GM12878 (cell line): ENCODE measurements around the gene TEKT5. TPM values are rescaled to one million over a fixed set of nuclear protein-coding genes. Genes with fewer than 3 reads are reported as not detected.

Experiments used
- BCL3 ChIP-seq: IDR thresholded peaks from 2 replicates; pipeline ENCODE4 v1.6.1; 2011; ENCODE audit warnings: borderline replicate concordance, low read depth, mild to moderate bottlenecking, moderate library complexity, low read length; ENCODE audit not compliant: insufficient read depth, poor library complexity, severe bottlenecking
- BHLHE40 ChIP-seq, 2 experiments: fragments of 450-650 bp in 1 of 2; IDR thresholded peaks; 2 replicates each; pipeline ENCODE4 v1.6.1; 2011 to 2017; ENCODE audit warnings: low read depth in 2 of 2, borderline replicate concordance in 1 of 2, improper control_type of control experiment in 1 of 2, low read length in 1 of 2, mild to moderate bottlenecking in 1 of 2
- BMI1 ChIP-seq: fragments of 450-650 bp; IDR thresholded peaks from 2 replicates; pipeline ENCODE4 v1.6.1; 2016; ENCODE audit warnings: mild to moderate bottlenecking, moderate library complexity, borderline replicate concordance
- EP300 ChIP-seq, 2 experiments: fragments of 150-350 bp in 1 of 2; IDR thresholded peaks; 2 replicates each; pipeline ENCODE4 v1.6.1; 2011 to 2012; ENCODE audit warnings: low read depth in 2 of 2, low read length in 2 of 2, borderline replicate concordance in 1 of 2, improper control_type of control experiment in 1 of 2, inconsistent platforms in 1 of 2; ENCODE audit not compliant: control insufficient read depth in 1 of 2
- FOS ChIP-seq: IDR thresholded peaks from 3 replicates; pipeline ENCODE4 v1.6.1; 2011; ENCODE audit warnings: borderline replicate concordance; ENCODE audit not compliant: insufficient read length; ENCODE audit errors: extremely low read depth
- FOXK2 ChIP-seq: fragments of 450-650 bp; IDR thresholded peaks from 2 replicates; pipeline ENCODE4 v1.6.1; 2017; ENCODE audit warnings: mild to moderate bottlenecking, moderate library complexity
- HCFC1 ChIP-seq: fragments of 150-350 bp; IDR thresholded peaks from 2 replicates; pipeline ENCODE4 v1.6.1; 2014; ENCODE audit warnings: low read length
- HDAC2 ChIP-seq: fragments of 200-600 bp; sonication (generic); IDR thresholded peaks from 2 replicates; pipeline ENCODE4 v1.6.1; 2017
- MEF2A ChIP-seq: IDR thresholded peaks from 2 replicates; pipeline ENCODE4 v1.6.1; 2011; ENCODE audit warnings: low read depth, mild to moderate bottlenecking, low read length, moderate library complexity; ENCODE audit not compliant: insufficient read depth
- NBN ChIP-seq: fragments of 450-650 bp; IDR thresholded peaks from 2 replicates; pipeline ENCODE4 v1.6.1; 2016
- NR2C2 ChIP-seq: IDR thresholded peaks from 2 replicates; pipeline ENCODE4 v1.6.1; 2011; ENCODE audit warnings: borderline replicate concordance, low read depth; ENCODE audit not compliant: control insufficient read depth, insufficient read length
- PML ChIP-seq: IDR thresholded peaks from 2 replicates; pipeline ENCODE4 v1.6.1; 2012; ENCODE audit warnings: low read length, inconsistent platforms
- SMC3 ChIP-seq: IDR thresholded peaks from 2 replicates; pipeline ENCODE4 v1.6.1; 2011; ENCODE audit warnings: low read length, improper control_type of control experiment, borderline replicate concordance
- STAT1 ChIP-seq: fragments of 450-650 bp; conservative IDR thresholded peaks from 2 replicates; pipeline ENCODE4 v1.6.1; 2014; ENCODE audit warnings: antibody characterized with exemption, mild to moderate bottlenecking
- TCF7 ChIP-seq: IDR thresholded peaks from 2 replicates; pipeline ENCODE4 v1.6.1; 2014; ENCODE audit warnings: antibody characterized with exemption, borderline replicate concordance
- polyA plus RNA-seq, 11 experiments: library from polyadenylated mRNA; depleted of rRNA in 4 of 11; unstranded in 6 of 11; stranded (reverse) in 5 of 11; fragments of >200 nt; fragmentation: Nextera tagmentation in 4 of 11; fragmentation: Illumina TruSeq in 1 of 11; extraction: Ambion mirVana in 4 of 11; extraction: Trizol in 1 of 11; gene quantifications; 1 replicate in 1 of 11; 2 replicates in 10 of 11; pipeline versions ENCODE4 v1.2.1 to v1.2.3, GENCODE V29; 2011 to 2016; ENCODE audit warnings: inconsistent platforms in 2 of 11, missing spikeins in 2 of 11, low read depth in 1 of 11
- total RNA-seq, 4 experiments: library from RNA; depleted of rRNA in 3 of 4; stranded (reverse); fragments of >200 nt in 3 of 4; fragmentation: Illumina TruSeq in 1 of 4; extraction: Trizol in 1 of 4; gene quantifications; 2 replicates each; pipeline versions ENCODE4 v1.2.1 to v1.2.3, GENCODE V29; 2013 to 2021
- TF ChIP-seq, protein P1 (sequence below): IDR thresholded peaks from 2 replicates; pipeline ENCODE4 v1.6.1; 2012; ENCODE audit warnings: improper control_type of control experiment, low read depth, low read length; ENCODE audit not compliant: insufficient replicate concordance
- TF ChIP-seq, protein P2 (sequence below): fragments of 450-650 bp; IDR thresholded peaks from 2 replicates; pipeline ENCODE4 v1.6.1; 2018; ENCODE audit warnings: mild to moderate bottlenecking, low read depth, moderate library complexity; ENCODE audit not compliant: partially characterized antibody
- TF ChIP-seq, protein P3 (sequence below): IDR thresholded peaks from 2 replicates; pipeline ENCODE4 v1.6.1; 2012; ENCODE audit warnings: low read length, inconsistent platforms

TEKT5 gene
- total and polyA plus RNA-seq, 10 of the 15 experiments (the other 5 are each of a cell fraction or from before 2014, with no cell fraction given) = 0.19 to 2.2 (median 0.68) TPM; not detected in 1

DNA sequence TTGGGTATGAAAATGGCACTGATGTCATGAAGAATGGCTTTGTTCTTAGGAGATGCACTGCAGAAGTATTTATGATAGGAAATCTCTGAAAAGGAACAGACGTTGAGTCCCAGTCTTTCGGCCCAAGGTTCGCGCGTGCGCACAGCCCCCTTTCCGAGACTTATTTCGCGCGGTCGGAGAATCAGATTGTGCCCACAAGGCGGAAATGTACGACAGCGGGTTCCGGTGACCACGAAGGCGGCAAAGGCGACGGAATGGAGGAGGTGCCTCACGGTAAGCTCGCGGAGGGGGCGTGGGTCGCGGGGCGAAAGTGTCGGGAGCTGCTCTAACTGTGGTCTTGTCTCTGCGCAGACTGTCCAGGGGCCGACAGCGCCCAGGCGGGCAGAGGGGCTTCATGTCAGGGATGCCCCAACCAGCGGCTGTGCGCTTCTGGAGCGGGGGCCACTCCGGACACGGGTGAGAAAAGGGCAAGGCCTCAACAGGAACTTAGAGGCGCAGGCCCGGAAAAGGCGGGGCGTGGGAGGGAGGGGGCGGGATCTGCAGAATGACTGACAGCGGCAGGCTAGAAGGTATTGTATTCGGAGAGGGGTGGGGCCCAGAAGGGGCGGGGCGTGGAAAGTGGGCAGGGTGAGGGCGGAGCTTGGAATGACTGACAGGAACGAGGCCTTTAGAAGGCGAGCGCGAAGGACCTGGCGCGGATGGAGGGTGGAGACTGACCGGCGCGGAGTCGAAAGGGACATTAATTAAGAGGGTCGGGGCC is 49.1 kb upstream of the TEKT5 start, which contains the start of gene NUBP1 (continued):
- TF ChIP-seq TCF7 = no peak
- TF ChIP-seq HCFC1 = peak; percentile 55; the same call in 1 of the 2 replicates
- TF ChIP-seq MEF2A = peak; percentile 9; the same call in 1 of the 2 replicates
- TF ChIP-seq FOXK2 = peak; percentile 57; the same call in 1 of the 2 replicates
- no peak for TF ChIP-seq HDAC2
- peak; percentile 95 for TF ChIP-seq PML
- peak; percentile 98 for TF ChIP-seq NBN
- TF ChIP-seq, protein P1, sequence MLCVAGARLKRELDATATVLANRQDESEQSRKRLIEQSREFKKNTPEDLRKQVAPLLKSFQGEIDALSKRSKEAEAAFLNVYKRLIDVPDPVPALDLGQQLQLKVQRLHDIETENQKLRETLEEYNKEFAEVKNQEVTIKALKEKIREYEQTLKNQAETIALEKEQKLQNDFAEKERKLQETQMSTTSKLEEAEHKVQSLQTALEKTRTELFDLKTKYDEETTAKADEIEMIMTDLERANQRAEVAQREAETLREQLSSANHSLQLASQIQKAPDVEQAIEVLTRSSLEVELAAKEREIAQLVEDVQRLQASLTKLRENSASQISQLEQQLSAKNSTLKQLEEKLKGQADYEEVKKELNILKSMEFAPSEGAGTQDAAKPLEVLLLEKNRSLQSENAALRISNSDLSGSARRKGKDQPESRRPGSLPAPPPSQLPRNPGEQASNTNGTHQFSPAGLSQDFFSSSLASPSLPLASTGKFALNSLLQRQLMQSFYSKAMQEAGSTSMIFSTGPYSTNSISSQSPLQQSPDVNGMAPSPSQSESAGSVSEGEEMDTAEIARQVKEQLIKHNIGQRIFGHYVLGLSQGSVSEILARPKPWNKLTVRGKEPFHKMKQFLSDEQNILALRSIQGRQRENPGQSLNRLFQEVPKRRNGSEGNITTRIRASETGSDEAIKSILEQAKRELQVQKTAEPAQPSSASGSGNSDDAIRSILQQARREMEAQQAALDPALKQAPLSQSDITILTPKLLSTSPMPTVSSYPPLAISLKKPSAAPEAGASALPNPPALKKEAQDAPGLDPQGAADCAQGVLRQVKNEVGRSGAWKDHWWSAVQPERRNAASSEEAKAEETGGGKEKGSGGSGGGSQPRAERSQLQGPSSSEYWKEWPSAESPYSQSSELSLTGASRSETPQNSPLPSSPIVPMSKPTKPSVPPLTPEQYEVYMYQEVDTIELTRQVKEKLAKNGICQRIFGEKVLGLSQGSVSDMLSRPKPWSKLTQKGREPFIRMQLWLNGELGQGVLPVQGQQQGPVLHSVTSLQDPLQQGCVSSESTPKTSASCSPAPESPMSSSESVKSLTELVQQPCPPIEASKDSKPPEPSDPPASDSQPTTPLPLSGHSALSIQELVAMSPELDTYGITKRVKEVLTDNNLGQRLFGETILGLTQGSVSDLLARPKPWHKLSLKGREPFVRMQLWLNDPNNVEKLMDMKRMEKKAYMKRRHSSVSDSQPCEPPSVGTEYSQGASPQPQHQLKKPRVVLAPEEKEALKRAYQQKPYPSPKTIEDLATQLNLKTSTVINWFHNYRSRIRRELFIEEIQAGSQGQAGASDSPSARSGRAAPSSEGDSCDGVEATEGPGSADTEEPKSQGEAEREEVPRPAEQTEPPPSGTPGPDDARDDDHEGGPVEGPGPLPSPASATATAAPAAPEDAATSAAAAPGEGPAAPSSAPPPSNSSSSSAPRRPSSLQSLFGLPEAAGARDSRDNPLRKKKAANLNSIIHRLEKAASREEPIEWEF = no peak
- TF ChIP-seq STAT1 = peak; percentile 90; the same call in 1 of the 2 replicates
- TF ChIP-seq BMI1 = no peak
- no peak for TF ChIP-seq SMC3
- TF ChIP-seq EP300 (IDR thresholded peaks at IDR 0.05; ENCODE audit: borderline replicate concordance in 1 of 2, control insufficient read depth in 1 of 2, low read depth in 2 of 2, low read length in 2 of 2) = 0 out of 4 replicates have a peak, but pooled peaks of 1 of the 2 experiments have one; percentile 4
- TF ChIP-seq, protein P2, sequence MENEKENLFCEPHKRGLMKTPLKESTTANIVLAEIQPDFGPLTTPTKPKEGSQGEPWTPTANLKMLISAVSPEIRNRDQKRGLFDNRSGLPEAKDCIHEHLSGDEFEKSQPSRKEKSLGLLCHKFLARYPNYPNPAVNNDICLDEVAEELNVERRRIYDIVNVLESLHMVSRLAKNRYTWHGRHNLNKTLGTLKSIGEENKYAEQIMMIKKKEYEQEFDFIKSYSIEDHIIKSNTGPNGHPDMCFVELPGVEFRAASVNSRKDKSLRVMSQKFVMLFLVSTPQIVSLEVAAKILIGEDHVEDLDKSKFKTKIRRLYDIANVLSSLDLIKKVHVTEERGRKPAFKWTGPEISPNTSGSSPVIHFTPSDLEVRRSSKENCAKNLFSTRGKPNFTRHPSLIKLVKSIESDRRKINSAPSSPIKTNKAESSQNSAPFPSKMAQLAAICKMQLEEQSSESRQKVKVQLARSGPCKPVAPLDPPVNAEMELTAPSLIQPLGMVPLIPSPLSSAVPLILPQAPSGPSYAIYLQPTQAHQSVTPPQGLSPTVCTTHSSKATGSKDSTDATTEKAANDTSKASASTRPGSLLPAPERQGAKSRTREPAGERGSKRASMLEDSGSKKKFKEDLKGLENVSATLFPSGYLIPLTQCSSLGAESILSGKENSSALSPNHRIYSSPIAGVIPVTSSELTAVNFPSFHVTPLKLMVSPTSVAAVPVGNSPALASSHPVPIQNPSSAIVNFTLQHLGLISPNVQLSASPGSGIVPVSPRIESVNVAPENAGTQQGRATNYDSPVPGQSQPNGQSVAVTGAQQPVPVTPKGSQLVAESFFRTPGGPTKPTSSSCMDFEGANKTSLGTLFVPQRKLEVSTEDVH = peak; percentile 92
- TF ChIP-seq, protein P3, sequence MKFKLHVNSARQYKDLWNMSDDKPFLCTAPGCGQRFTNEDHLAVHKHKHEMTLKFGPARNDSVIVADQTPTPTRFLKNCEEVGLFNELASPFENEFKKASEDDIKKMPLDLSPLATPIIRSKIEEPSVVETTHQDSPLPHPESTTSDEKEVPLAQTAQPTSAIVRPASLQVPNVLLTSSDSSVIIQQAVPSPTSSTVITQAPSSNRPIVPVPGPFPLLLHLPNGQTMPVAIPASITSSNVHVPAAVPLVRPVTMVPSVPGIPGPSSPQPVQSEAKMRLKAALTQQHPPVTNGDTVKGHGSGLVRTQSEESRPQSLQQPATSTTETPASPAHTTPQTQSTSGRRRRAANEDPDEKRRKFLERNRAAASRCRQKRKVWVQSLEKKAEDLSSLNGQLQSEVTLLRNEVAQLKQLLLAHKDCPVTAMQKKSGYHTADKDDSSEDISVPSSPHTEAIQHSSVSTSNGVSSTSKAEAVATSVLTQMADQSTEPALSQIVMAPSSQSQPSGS = no peak
- no peak for TF ChIP-seq FOS
- TF ChIP-seq BCL3 = no peak
- peak in 1 of 2 experiments; percentile 51; a peak in 1 of 4 replicates for TF ChIP-seq BHLHE40 (IDR thresholded peaks at IDR 0.05; ENCODE audit: borderline replicate concordance in 1 of 2, low read depth in 2 of 2, low read length in 1 of 2)
- TF ChIP-seq NR2C2 = no peak
